ENCODE results near the gene OLFM3. TPM values are rescaled to one million over a fixed set of nuclear protein-coding genes. Genes with fewer than 3 reads are reported as not detected.

Gene OLFM3
- total and polyA plus RNA-seq, 9 donors = 0.33 TPM; not detected in 8

DNA sequence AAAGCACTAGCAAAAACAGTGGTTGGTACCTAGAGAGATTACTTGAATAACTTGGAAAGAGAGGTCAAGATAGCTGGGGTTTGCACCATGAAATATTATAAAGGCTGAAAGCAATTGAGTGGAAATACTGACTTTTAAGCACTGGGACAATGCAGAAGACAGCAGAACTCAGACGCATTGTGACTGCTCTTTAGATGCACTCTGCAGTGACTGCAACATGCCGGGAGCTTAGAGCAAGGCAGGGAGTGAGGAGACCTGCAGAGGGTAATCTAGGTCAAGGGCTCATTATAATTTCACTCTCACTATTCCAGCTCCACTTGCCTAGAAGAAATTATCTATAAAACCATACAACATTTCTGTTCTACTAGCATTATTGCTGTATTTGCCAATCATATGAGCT is 36.6 kb downstream of the OLFM3 start:
- intact Hi-C loops (cut with DNase I) = no loop called here
- H3K27ac ChIP-seq = no peak overlapping the region

GRCh38 chr1:101959456-101959855 is 37.3 kb downstream of the OLFM3 start:
- Histone ChIP-seq H3K27ac (no peak overlapping the region), H3K4me1 (ENCODE audit: insufficient read depth) (no peaks in the 10 kb centered on the region), H3K9me3 (no peaks in the 10 kb centered on the region), H3K4me3 (no peak overlapping the region), H3K27me3 (no peaks in the 10 kb centered on the region), H3K36me3 (no peaks in the 10 kb centered on the region)
- TF ChIP-seq CTCF (IDR thresholded peaks at IDR 0.05) (no peak), EP300 (IDR thresholded peaks at IDR 0.05) (no peak), POLR2A (IDR thresholded peaks at IDR 0.05) (no peak)
- intact Hi-C loops (cut with DNase I) = no loop called here
- 67 to 80% (median 71%) methylated on average over 3 of the region's 3 CpGs for WGBS, 3 donors
- no peak for DNase-seq

More for the DNA sequence above, 36.6 kb downstream of the OLFM3 start:
- no peaks in the 10 kb centered on the region for H3K27me3 ChIP-seq
- H3K4me3 ChIP-seq = no peak overlapping the region
- H3K9me3 ChIP-seq = no peaks in the 10 kb centered on the region
- 67 to 77% (median 68%) methylated on average over 2 of the region's 2 CpGs for WGBS, 3 donors
- DNase-seq = no peak
- H3K36me3 ChIP-seq = no peaks in the 10 kb centered on the region
- TF ChIP-seq EP300 (IDR thresholded peaks at IDR 0.05) = no peak
- no peaks in the 10 kb centered on the region for H3K4me1 ChIP-seq (ENCODE audit: insufficient read depth)

GRCh38 chr1:101957771-101958170 is 39.0 kb downstream of the OLFM3 start:
- Histone ChIP-seq H3K9me3 (no peaks in the 10 kb centered on the region), H3K36me3 (no peaks in the 10 kb centered on the region), H3K4me1 (ENCODE audit: insufficient read depth) (no peaks in the 10 kb centered on the region), H3K27me3 (no peaks in the 10 kb centered on the region), H3K4me3 (no peak overlapping the region), H3K27ac (no peak overlapping the region)
- no peak for DNase-seq
- TF ChIP-seq EP300 (IDR thresholded peaks at IDR 0.05) (no peak), POLR2A (IDR thresholded peaks at IDR 0.05) (no peak), CTCF (IDR thresholded peaks at IDR 0.05) (no peak)
- intact Hi-C loops (cut with DNase I) = no loop called here

GRCh38 chr1:101953623-101954022 is 43.1 kb downstream of the OLFM3 start:
- TF ChIP-seq POLR2A (IDR thresholded peaks at IDR 0.05) (no peak), CTCF (IDR thresholded peaks at IDR 0.05) (no peak), EP300 (IDR thresholded peaks at IDR 0.05) (no peak)

DNA sequence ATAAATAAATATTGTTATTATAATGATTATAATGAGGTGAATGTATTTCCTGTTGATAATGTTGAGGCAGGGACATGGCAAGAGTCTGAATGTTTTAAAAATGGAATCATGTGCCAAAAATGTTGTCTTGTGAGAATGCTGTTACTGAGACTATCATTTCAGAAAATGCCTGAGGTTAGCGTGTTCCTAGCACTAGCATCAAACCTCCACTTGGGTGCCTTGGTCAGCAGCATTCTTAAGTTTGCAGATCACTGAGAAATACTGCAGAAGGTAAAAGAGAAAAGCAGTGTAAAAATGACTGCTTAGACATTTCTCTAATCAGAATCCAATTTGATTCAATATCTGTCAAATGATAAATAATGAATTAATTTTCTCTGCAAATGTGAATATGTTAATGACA is 50.8 kb downstream of the OLFM3 start:
- Histone ChIP-seq H3K4me3 (no peak overlapping the region), H3K27ac (no peak overlapping the region), H3K4me1 (ENCODE audit: insufficient read depth) (no peaks in the 10 kb centered on the region), H3K36me3 (no peaks in the 10 kb centered on the region), H3K27me3 (no peaks in the 10 kb centered on the region), H3K9me3 (no peaks in the 10 kb centered on the region)
- intact Hi-C loops (cut with DNase I) = no loop called here
- WGBS, 3 donors = 50 to 64% (median 57%) methylated on average over 1 of the region's 1 CpG
- DNase-seq = no peak
- TF ChIP-seq POLR2A (IDR thresholded peaks at IDR 0.05) = no peak
- no peak for TF ChIP-seq EP300 (IDR thresholded peaks at IDR 0.05)
- no peak for TF ChIP-seq CTCF (IDR thresholded peaks at IDR 0.05)

More at GRCh38 chr1:101953623-101954022, 43.1 kb downstream of the OLFM3 start:
- no peak overlapping the region for H3K4me3 ChIP-seq
- intact Hi-C loops (cut with DNase I) = no loop called here
- DNase-seq = no peak
- H3K9me3 ChIP-seq = no peaks in the 10 kb centered on the region
- H3K4me1 ChIP-seq (ENCODE audit: insufficient read depth) = no peaks in the 10 kb centered on the region
- WGBS, 3 donors = 50 to 59% (median 58%) methylated on average over 1 of the region's 1 CpG
- no peak overlapping the region for H3K27ac ChIP-seq
- no peaks in the 10 kb centered on the region for H3K27me3 ChIP-seq
- no peaks in the 10 kb centered on the region for H3K36me3 ChIP-seq
